DND-41 (cell line): ENCODE data around the gene NTMT1.

ENCODE experiments used
- ATAC-seq: fragments of 200-7000 bp; cut with Tn5 transposase; 3 replicates; pipeline ENCODE4 v1.9.1; 2021; ENCODE audit warnings: low read depth; ENCODE audit not compliant: insufficient read depth
- DNase-seq: peaks from one replicate; pipeline ENCODE4 v3.0.0-alpha.2; 2020
- H2AFZ ChIP-seq: 2 replicates; pipeline ENCODE4 v1.6.0; 2012; ENCODE audit warnings: low read depth, low read length
- H3K27ac ChIP-seq: 2 replicates; pipeline ENCODE4 v1.5.1; 2012; ENCODE audit warnings: low read length, inconsistent platforms
- H3K27me3 ChIP-seq: fragments of 200-600 bp; sonication (generic); 2 replicates; pipeline ENCODE4 v1.6.0; 2012; ENCODE audit warnings: low read length, mild to moderate bottlenecking, inconsistent platforms; ENCODE audit not compliant: insufficient read depth, poor library complexity
- H3K36me3 ChIP-seq: 2 replicates; pipeline ENCODE4 v1.5.1; 2012; ENCODE audit warnings: low read length, inconsistent platforms; ENCODE audit not compliant: insufficient read depth
- H3K4me1 ChIP-seq: 2 replicates; pipeline ENCODE4 v1.5.1; 2012; ENCODE audit warnings: mild to moderate bottlenecking, low read length; ENCODE audit not compliant: insufficient read depth
- H3K4me2 ChIP-seq: 2 replicates; pipeline ENCODE4 v1.6.0; 2012; ENCODE audit warnings: mild to moderate bottlenecking, moderate library complexity, low read length, inconsistent platforms; ENCODE audit not compliant: insufficient read depth
- H3K4me3 ChIP-seq, 2 experiments: fragments of 200-600 bp in 1 of 2; shearing (Covaris generic) in 1 of 2; 2 replicates each; pipeline ENCODE4 v1.5.1; 2012 to 2016; ENCODE audit warnings: inconsistent platforms in 2 of 2, low read length in 2 of 2, mild to moderate bottlenecking in 2 of 2, low read depth in 1 of 2, moderate library complexity in 1 of 2
- H3K79me2 ChIP-seq: 2 replicates; pipeline ENCODE4 v1.6.0; 2012; ENCODE audit warnings: low read length, inconsistent platforms; ENCODE audit not compliant: insufficient read depth
- H3K9ac ChIP-seq: 2 replicates; pipeline ENCODE4 v1.6.0; 2012; ENCODE audit warnings: low read depth, mild to moderate bottlenecking, inconsistent platforms, low read length, moderate library complexity
- H3K9me3 ChIP-seq: 2 replicates; pipeline ENCODE4 v1.5.1; 2012; ENCODE audit warnings: low read length, moderate library complexity, mild to moderate bottlenecking, inconsistent platforms; ENCODE audit not compliant: insufficient read depth, severe bottlenecking
- H4K20me1 ChIP-seq: 2 replicates; pipeline ENCODE4 v1.6.0; 2012; ENCODE audit warnings: low read length; ENCODE audit not compliant: insufficient read depth
- EZH2 ChIP-seq: IDR thresholded peaks from 3 replicates; pipeline ENCODE4 v1.6.1; 2012; ENCODE audit warnings: borderline replicate concordance, low read depth, mild to moderate bottlenecking, moderate library complexity, low read length, inconsistent platforms; ENCODE audit not compliant: severe bottlenecking
- TF ChIP-seq, protein P1 (sequence below): IDR thresholded peaks from 2 replicates; pipeline ENCODE4 v1.5.1; 2012; ENCODE audit warnings: borderline replicate concordance, low read length, moderate library complexity, mild to moderate bottlenecking; ENCODE audit not compliant: poor library complexity, severe bottlenecking; ENCODE audit errors: extremely low read depth

The NTMT1 gene

DNA sequence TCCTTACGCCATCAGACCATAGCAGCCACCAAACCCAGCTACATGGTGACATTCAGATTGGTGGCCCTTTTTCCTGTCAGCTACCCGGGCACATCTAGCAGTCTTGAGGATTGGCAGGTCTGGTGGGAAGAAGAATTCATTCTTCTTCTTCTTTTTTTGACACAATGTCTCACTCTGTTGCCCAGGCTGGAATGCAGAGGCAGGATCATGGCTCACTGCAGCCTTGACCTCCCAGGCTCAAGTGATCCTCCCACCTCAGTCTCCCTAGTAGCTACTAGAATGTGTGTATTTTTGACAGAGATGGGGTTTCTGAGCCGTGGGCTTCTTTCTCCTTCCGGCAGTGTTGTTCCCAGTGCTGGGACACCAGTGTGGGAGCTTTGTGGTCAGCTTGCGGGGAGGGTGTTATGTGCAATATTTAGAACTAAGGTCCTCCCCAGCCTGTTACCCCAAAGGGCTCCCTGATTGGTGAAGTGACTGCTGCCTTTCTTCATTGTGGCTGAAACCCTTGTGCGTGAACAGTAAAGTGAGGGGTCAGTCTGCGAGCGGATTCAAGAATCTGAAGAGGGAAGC, 3.4 kb downstream of the NTMT1 start:
- peaks cover 83% of the 10 kb centered on the region for H3K79me2 ChIP-seq
- H3K36me3 ChIP-seq = peaks cover 41% of the 10 kb centered on the region
- no peak overlapping the region for H2AFZ ChIP-seq
- no peaks in the 10 kb centered on the region for H3K27me3 ChIP-seq
- 0 out of 2 replicates have a peak overlapping the region, but pooled peaks have one; percentile 98 for H3K4me2 ChIP-seq
- peaks cover 80% of the 10 kb centered on the region for H4K20me1 ChIP-seq
- TF ChIP-seq, protein P1, sequence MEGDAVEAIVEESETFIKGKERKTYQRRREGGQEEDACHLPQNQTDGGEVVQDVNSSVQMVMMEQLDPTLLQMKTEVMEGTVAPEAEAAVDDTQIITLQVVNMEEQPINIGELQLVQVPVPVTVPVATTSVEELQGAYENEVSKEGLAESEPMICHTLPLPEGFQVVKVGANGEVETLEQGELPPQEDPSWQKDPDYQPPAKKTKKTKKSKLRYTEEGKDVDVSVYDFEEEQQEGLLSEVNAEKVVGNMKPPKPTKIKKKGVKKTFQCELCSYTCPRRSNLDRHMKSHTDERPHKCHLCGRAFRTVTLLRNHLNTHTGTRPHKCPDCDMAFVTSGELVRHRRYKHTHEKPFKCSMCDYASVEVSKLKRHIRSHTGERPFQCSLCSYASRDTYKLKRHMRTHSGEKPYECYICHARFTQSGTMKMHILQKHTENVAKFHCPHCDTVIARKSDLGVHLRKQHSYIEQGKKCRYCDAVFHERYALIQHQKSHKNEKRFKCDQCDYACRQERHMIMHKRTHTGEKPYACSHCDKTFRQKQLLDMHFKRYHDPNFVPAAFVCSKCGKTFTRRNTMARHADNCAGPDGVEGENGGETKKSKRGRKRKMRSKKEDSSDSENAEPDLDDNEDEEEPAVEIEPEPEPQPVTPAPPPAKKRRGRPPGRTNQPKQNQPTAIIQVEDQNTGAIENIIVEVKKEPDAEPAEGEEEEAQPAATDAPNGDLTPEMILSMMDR = no peak
- no peak for TF ChIP-seq EZH2
- no peak overlapping the region for H3K4me3 ChIP-seq
- DNase-seq = no peak
- H3K9me3 ChIP-seq = no peaks in the 10 kb centered on the region
- no peak overlapping the region for H3K27ac ChIP-seq
- H3K4me1 ChIP-seq = peaks cover 41% of the 10 kb centered on the region
- no peak overlapping the region for H3K9ac ChIP-seq
- no peak for ATAC-seq

DNA sequence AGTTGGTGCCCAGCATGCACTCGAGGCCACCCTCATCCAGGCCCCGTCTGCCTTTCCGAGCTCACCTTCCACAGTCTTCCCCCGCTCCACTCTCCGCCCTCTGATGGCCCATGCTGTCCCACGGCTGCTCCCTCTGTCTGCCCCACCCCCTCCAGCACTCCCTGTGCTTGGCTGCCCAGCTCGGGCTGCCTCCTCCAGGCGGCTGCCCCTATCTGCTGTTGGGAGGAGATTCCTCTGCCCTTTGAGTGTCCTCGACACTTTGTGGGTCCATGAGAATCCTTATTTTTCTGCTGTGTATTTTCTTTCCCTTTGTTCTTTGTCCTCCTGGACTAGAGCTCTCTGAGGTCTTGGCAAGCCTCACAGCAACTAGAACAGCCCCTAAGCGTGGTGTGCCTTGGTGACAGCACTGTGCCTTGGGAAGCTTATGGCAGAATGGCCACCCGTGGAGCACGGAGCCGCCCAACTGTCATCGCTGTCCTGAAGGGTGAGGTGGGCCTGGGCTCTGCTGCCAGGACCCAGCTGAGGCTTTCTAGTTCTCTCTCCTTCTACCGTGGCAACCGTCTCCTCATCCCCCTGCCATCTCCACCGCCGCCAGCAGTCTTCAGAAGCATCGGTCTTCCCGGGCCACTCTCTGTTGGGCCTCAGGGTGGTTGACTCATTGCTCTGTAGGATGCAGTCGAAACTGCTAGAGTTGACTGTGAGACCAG, 5.2 kb downstream of the NTMT1 start:
- H3K36me3 ChIP-seq = peaks cover 55% of the 10 kb centered on the region
- H4K20me1 ChIP-seq = peaks cover 93% of the 10 kb centered on the region

GRCh38 chr9:129631674-129632129, 5.7 kb downstream of the NTMT1 start:
- H3K9me3 ChIP-seq = no peaks in the 10 kb centered on the region
- no peak overlapping the region for H3K4me2 ChIP-seq
- no peak overlapping the region for H3K9ac ChIP-seq
- DNase-seq (no peak), ATAC-seq (no peak)
- H3K79me2 ChIP-seq = peaks cover 80% of the 10 kb centered on the region
- H2AFZ ChIP-seq = no peak overlapping the region
- H3K36me3 ChIP-seq = peaks cover 57% of the 10 kb centered on the region
- no peak overlapping the region for H3K27ac ChIP-seq
- H3K27me3 ChIP-seq = no peaks in the 10 kb centered on the region
- H4K20me1 ChIP-seq = peaks cover 89% of the 10 kb centered on the region
- peaks cover 25% of the 10 kb centered on the region for H3K4me1 ChIP-seq
- TF ChIP-seq, protein P1 = no peak
- TF ChIP-seq EZH2 = no peak
- H3K4me3 ChIP-seq = no peak overlapping the region

More for the DNA sequence above, 5.2 kb downstream of the NTMT1 start:
- no peak for TF ChIP-seq EZH2
- TF ChIP-seq, protein P1 = no peak
- Histone ChIP-seq H3K9ac (no peak overlapping the region), H3K27ac (no peak overlapping the region), H3K9me3 (no peaks in the 10 kb centered on the region), H3K4me3 (no peak overlapping the region), H3K27me3 (no peaks in the 10 kb centered on the region), H3K4me2 (no peak overlapping the region), H3K4me1 (peaks cover 28% of the 10 kb centered on the region), H3K79me2 (peaks cover 85% of the 10 kb centered on the region), H2AFZ (no peak overlapping the region)
- DNase-seq (no peak), ATAC-seq (no peak)
